ENCODE results near the gene IL9. TPM values are rescaled to one million over a fixed set of nuclear protein-coding genes. Genes with fewer than 3 reads are reported as not detected.

The IL9 gene
- total and polyA plus RNA-seq, 10 of the 15 experiments (the other 5 are each of a cell fraction or from before 2014, with no cell fraction given): not detected

GRCh38 chr5:135941711-135942110, 46.1 kb upstream of the IL9 start:
- Histone ChIP-seq H3K27ac (ENCODE audit: control insufficient read depth, insufficient read depth) (no peak overlapping the region), H4K20me1 (ENCODE audit: control insufficient read depth, insufficient read depth) (no peaks in the 10 kb centered on the region), H3K27me3 (replicated peaks in 1 of 2; ENCODE audit: control insufficient read depth in 2 of 2, insufficient read depth in 2 of 2, low read length in 1 of 2) (peaks cover 0 to 2% of the 10 kb centered on the region in 2 experiments; a peak in 2 of 4 replicates), H3K9me3 (replicated peaks; ENCODE audit: control insufficient read depth, insufficient read depth, low read length) (no peaks in the 10 kb centered on the region), H3K4me3 (no peak overlapping the region), H3K36me3 (ENCODE audit: control insufficient read depth in 2 of 2, insufficient read depth in 2 of 2, low read length in 1 of 2) (no peaks in the 10 kb centered on the region), H3K9ac (ENCODE audit: control insufficient read depth, insufficient read depth, low read length) (no peak overlapping the region), H3K79me2 (ENCODE audit: control insufficient read depth, insufficient read depth, low read length) (no peaks in the 10 kb centered on the region), H2AFZ (ENCODE audit: control insufficient read depth, low read depth, low read length) (no peak overlapping the region), H3K4me1 (ENCODE audit: control insufficient read depth, insufficient read depth, low read length) (no peaks in the 10 kb centered on the region), H3K4me2 (ENCODE audit: control insufficient read depth, insufficient read depth) (no peak overlapping the region)
- POLR2A ChIA-PET: no interaction called here
- no peak for TF ChIP-seq NRF1 (conservative IDR thresholded peaks at IDR 0.05; ENCODE audit: low read depth, low read length)
- no peak for TF ChIP-seq TCF12 (IDR thresholded peaks at IDR 0.05; ENCODE audit: low read depth, low read length)
- no peak for TF ChIP-seq SUZ12 (IDR thresholded peaks at IDR 0.05; ENCODE audit: unreplicated experiment)
- TF ChIP-seq, protein P1, sequence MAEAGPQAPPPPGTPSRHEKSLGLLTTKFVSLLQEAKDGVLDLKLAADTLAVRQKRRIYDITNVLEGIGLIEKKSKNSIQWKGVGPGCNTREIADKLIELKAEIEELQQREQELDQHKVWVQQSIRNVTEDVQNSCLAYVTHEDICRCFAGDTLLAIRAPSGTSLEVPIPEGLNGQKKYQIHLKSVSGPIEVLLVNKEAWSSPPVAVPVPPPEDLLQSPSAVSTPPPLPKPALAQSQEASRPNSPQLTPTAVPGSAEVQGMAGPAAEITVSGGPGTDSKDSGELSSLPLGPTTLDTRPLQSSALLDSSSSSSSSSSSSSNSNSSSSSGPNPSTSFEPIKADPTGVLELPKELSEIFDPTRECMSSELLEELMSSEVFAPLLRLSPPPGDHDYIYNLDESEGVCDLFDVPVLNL (IDR thresholded peaks at IDR 0.05; ENCODE audit: low read depth, low read length): no peak
- TF ChIP-seq TARDBP (IDR thresholded peaks at IDR 0.05; ENCODE audit: borderline replicate concordance): no peak
- TF ChIP-seq TCF7 (IDR thresholded peaks at IDR 0.05; ENCODE audit: borderline replicate concordance): no peak
- TF ChIP-seq MTA3 (IDR thresholded peaks at IDR 0.05; ENCODE audit: borderline replicate concordance, low read length): no peak
- no peak for TF ChIP-seq KAT2A (conservative IDR thresholded peaks at IDR 0.05; ENCODE audit: control insufficient read depth, low read depth, low read length)
- no peak for TF ChIP-seq CHD4 (IDR thresholded peaks at IDR 0.05)
- no peak for TF ChIP-seq POLR2A (IDR thresholded peaks at IDR 0.05; ENCODE audit: low read depth, low read length)
- TF ChIP-seq SUPT20H (IDR thresholded peaks at IDR 0.05; ENCODE audit: borderline replicate concordance, control insufficient read depth, low read depth, low read length): no peak
- WGBS (ENCODE audit: insufficient coverage, insufficient replicate concordance, low lambda C conversion rate, missing lambda C conversion rate): 2% methylated on average over 2 of the region's 2 CpGs
- in situ Hi-C loops (cut with MboI) (loop anchor here (5.0 kb wide), 1 partner anchor 271 kb away; no protein-coding TSS in a partner anchor), intact Hi-C loops (cut with micrococcal nuclease; ENCODE audit: unreplicated experiment) (no loop called here)
- DNase-seq (ENCODE audit: low read depth, low spot score) (no peak), ATAC-seq (no peak), FAIRE-seq (no peak)
- CTCF ChIA-PET: interaction anchor here (1.1 to 3.9 kb wide), 6 partner anchors 9 to 272 kb away, joined by 3 to 19 read pairs (median 3); no protein-coding TSS in a partner anchor
- BruUV-seq (replicated peaks): no TSS peak
- SMC1A ChIA-PET (ENCODE audit: uncharacterized antibody, unreplicated experiment): interaction anchor here (1.1 to 3.5 kb wide), 3 partner anchors 9 to 273 kb away, joined by 3 to 16 read pairs (median 3); no protein-coding TSS in a partner anchor
- RAD21 ChIA-PET (ENCODE audit: unreplicated experiment): interaction anchor here (0.8 to 0.9 kb wide), 2 partner anchors 140 to 232 kb away, joined by 3 read pairs; no protein-coding TSS in a partner anchor
